Spleen (tissue), 11 donors: Measurements from ENCODE around the gene PRRX2. TPM values are rescaled to one million over a fixed set of nuclear protein-coding genes. Genes with fewer than 3 reads are reported as not detected.

Source experiments
- DNase-seq: peaks from one replicate; pipeline ENCODE4 v3.0.0-alpha.2; 2020
- H3K27ac ChIP-seq, 8 donors: fragments of 200-600 bp; sonication (generic) in 7 of 8; 1 replicate in 4 of 8; 2 replicates in 4 of 8; pipeline versions ENCODE4 v1.5.0 to v1.8.0; 2016 to 2021; ENCODE audit warnings: inconsistent platforms in 4 of 8, mild to moderate bottlenecking in 4 of 8, moderate library complexity in 1 of 8
- H3K27me3 ChIP-seq, 7 donors: fragments of 200-600 bp; sonication (generic) in 6 of 7; replicated peaks in 1 of 7; 1 replicate in 4 of 7; 2 replicates in 3 of 7; pipeline versions ENCODE4 v1.5.0 to v1.8.0; 2016 to 2021; ENCODE audit warnings: inconsistent platforms in 3 of 7, mild to moderate bottlenecking in 1 of 7
- H3K36me3 ChIP-seq, 6 donors: fragments of 200-600 bp; sonication (generic) in 5 of 6; 1 replicate in 4 of 6; 2 replicates in 2 of 6; pipeline versions ENCODE4 v1.5.0 to v1.8.0; 2016 to 2021; ENCODE audit warnings: inconsistent platforms in 2 of 6
- H3K4me1 ChIP-seq, 6 donors: fragments of 200-600 bp; sonication (generic) in 5 of 6; 1 replicate in 3 of 6; 2 replicates in 3 of 6; pipeline versions ENCODE4 v1.5.0 to v1.8.0; 2016 to 2021; ENCODE audit warnings: inconsistent platforms in 3 of 6
- H3K4me3 ChIP-seq, 8 donors: fragments of 200-600 bp; sonication (generic) in 7 of 8; 1 replicate in 4 of 8; 2 replicates in 4 of 8; pipeline versions ENCODE4 v1.5.0 to v1.8.0; 2016 to 2021; ENCODE audit warnings: inconsistent platforms in 4 of 8, mild to moderate bottlenecking in 4 of 8, moderate library complexity in 2 of 8
- H3K9me3 ChIP-seq, 8 donors: fragments of 200-600 bp; sonication (generic) in 7 of 8; 1 replicate in 4 of 8; 2 replicates in 4 of 8; pipeline versions ENCODE4 v1.5.0 to v1.8.0; 2016 to 2021; ENCODE audit warnings: inconsistent platforms in 4 of 8
- POLR2A ChIP-seq, 3 donors: fragments of 450-650 bp; IDR thresholded peaks; one replicate each; pipeline ENCODE4 v1.5.1; 2017; ENCODE audit warnings: antibody characterized with exemption in 3 of 3, mild to moderate bottlenecking in 1 of 3
- POLR2AphosphoS5 ChIP-seq, 3 donors: sonication (generic); formaldehyde crosslinking; IDR thresholded peaks; one replicate each; pipeline ENCODE4 v1.5.1; 2017; ENCODE audit warnings: antibody characterized with exemption in 3 of 3
- WGBS, 5 donors: extraction: QIAGEN DNeasy Blood & Tissue Kit in 3 of 5; methylation state at CpG; one replicate each; pipeline versions ENCODE4 v1.1.5 to v1.1.7; 2013 to 2018; 5-methylcytosine and 5-hydroxymethylcytosine counted together
- intact Hi-C: fragments of 100-400 bp; cut with DNase I; formaldehyde crosslinking; loops from one replicate; pipeline ENCODE4 v1.15.0; 2023; ENCODE audit warnings: low total_unique reads
- polyA plus RNA-seq, 3 donors: library from polyadenylated mRNA; stranded (reverse); fragments of 200-250 nt; gene quantifications; one replicate each; pipeline ENCODE4 v1.2.1, GENCODE V29; 2013
- total RNA-seq, 7 donors: library from RNA; depleted of rRNA in 3 of 7; stranded (reverse); fragments of >200 nt in 3 of 7; fragmentation: NEBNext Ultra II Directional in 4 of 7; extraction: Animal tissue kit (Norgen Biotek cat#: 25700) in 4 of 7; gene quantifications; one replicate each; pipeline versions ENCODE4 v1.1.0 to v1.2.1, GENCODE V29; 2016 to 2021
- TF ChIP-seq, protein P1 (sequence below), 11 experiments: fragments of 200-600 bp in 7 of 11; fragments of 450-650 bp in 4 of 11; sonication (generic) in 4 of 11; IDR thresholded peaks in 8 of 11; conservative IDR thresholded peaks in 3 of 11; 1 replicate in 7 of 11; 2 replicates in 4 of 11; pipeline versions ENCODE4 v1.4.0 to v1.8.0; 2016 to 2021; ENCODE audit warnings: antibody characterized with exemption in 11 of 11, inconsistent platforms in 4 of 11, mild to moderate bottlenecking in 1 of 11
- donor health status: healthy with polysubstance abuse.
- donor health status: DM: no; HTN: no; CAD: no; lungs with moderate emphysema.
- donor health status: DM: no; HTN: no; CAD: no.
- donor health status: Bipolar disorder and iron deficiency.
- donor health status: healthy.
- donor health status: DM: no; HTN: no; CAD: no.
- donor health status: DM: yes; HTN: yes; CAD: no.

The PRRX2 gene
- total and polyA plus RNA-seq, 10 donors: 0.32 to 1.5 (median 0.54) TPM; not detected in 5

DNA sequence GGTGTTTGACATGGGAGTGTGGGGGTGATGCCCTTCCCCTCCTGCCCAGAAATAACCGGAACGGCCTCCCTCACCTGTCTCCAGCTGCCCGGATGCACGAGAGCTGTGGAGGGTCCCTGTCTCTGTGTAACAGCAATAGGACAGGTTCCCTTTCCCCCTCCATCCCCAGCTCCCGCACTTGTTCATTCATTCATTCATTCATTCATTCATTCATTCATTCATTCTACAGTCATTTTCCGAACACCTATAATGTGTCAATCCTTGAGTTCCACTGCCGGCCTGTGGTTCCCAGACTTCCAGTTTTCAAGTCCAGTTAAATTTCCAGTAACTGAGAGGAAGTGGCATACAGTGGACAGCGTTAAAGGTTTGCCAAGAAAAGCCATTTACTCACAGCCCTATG, 7.3 kb downstream of the PRRX2 start:
- H3K4me1 ChIP-seq: no peaks in the 10 kb centered on the region
- H3K36me3 ChIP-seq: no peaks in the 10 kb centered on the region
- DNase-seq: no peak
- intact Hi-C loops: no loop called here
- 79 to 88% (median 84%) methylated on average over 7 to 8 of the region's 8 CpGs for WGBS, 5 donors
- H3K4me3 ChIP-seq: no peak overlapping the region
- no peak overlapping the region for H3K27ac ChIP-seq
- no peaks in the 10 kb centered on the region for H3K9me3 ChIP-seq
- TF ChIP-seq POLR2A (IDR thresholded peaks at IDR 0.05): no peak
- TF ChIP-seq POLR2AphosphoS5 (IDR thresholded peaks at IDR 0.05): no peak
- TF ChIP-seq, protein P1, sequence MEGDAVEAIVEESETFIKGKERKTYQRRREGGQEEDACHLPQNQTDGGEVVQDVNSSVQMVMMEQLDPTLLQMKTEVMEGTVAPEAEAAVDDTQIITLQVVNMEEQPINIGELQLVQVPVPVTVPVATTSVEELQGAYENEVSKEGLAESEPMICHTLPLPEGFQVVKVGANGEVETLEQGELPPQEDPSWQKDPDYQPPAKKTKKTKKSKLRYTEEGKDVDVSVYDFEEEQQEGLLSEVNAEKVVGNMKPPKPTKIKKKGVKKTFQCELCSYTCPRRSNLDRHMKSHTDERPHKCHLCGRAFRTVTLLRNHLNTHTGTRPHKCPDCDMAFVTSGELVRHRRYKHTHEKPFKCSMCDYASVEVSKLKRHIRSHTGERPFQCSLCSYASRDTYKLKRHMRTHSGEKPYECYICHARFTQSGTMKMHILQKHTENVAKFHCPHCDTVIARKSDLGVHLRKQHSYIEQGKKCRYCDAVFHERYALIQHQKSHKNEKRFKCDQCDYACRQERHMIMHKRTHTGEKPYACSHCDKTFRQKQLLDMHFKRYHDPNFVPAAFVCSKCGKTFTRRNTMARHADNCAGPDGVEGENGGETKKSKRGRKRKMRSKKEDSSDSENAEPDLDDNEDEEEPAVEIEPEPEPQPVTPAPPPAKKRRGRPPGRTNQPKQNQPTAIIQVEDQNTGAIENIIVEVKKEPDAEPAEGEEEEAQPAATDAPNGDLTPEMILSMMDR (IDR thresholded peaks at IDR 0.05 in 8 of 11, conservative IDR thresholded peaks at IDR 0.05 in 3 of 11): no peak
- peaks cover 0 to 60% (median 12%) of the 10 kb centered on the region in 7 donors for H3K27me3 ChIP-seq

DNA sequence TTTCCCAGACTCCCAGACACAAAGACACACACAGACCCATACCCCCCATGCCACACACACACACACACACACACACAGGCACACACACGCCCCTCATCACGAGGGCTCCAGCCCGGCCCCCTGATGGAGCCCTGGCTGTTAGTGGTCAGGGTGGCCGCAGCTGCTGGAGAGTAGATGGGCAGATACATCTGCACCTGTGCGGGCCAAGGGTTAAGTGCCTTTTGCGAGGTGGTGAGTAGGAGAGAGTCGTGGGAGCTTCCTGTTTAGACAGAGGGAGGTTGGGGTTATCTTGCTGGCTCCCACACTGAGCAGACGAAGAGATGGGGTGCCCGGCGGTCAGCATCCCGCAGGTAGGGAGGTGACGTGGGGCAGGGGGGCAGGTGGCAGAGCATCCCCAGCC, 8.2 kb downstream of the PRRX2 start:
- WGBS, 5 donors: 61 to 70% (median 66%) methylated on average over 12 of the region's 12 CpGs
- DNase-seq: no peak

DNA sequence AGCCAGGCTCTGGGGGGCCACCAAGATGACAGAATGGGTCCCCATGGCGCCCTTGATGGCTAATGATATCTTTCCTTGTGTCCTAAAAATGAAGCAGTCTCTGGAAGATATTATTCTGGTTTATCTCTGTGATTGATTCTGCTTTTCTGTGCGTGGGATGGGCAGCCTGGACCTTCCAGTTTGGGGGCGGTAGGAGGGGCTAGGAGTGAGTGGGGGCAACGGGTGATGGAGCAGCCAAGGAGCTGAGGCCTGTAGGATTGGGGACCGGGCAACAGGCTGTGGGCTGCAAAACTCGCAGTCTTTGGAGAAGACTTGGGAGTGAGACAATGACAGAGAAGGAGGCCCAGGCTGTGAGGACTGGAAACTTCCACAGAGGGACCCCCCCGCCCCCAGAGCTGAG, 8.8 kb downstream of the PRRX2 start:
- WGBS, 5 donors: 67 to 86% (median 81%) methylated on average over 7 of the region's 7 CpGs
- intact Hi-C loops: no loop called here

More for the DNA sequence above, 8.2 kb downstream of the PRRX2 start:
- no peaks in the 10 kb centered on the region for H3K36me3 ChIP-seq
- intact Hi-C loops: no loop called here
- H3K27me3 ChIP-seq: peaks cover 0 to 60% (median 7%) of the 10 kb centered on the region in 7 donors
- TF ChIP-seq, protein P1 (IDR thresholded peaks at IDR 0.05 in 8 of 11, conservative IDR thresholded peaks at IDR 0.05 in 3 of 11): no peak
- no peak for TF ChIP-seq POLR2AphosphoS5 (IDR thresholded peaks at IDR 0.05)
- no peak for TF ChIP-seq POLR2A (IDR thresholded peaks at IDR 0.05)
- no peak overlapping the region for H3K27ac ChIP-seq
- no peaks in the 10 kb centered on the region for H3K4me1 ChIP-seq
- H3K9me3 ChIP-seq: no peaks in the 10 kb centered on the region
- no peak overlapping the region for H3K4me3 ChIP-seq

DNA sequence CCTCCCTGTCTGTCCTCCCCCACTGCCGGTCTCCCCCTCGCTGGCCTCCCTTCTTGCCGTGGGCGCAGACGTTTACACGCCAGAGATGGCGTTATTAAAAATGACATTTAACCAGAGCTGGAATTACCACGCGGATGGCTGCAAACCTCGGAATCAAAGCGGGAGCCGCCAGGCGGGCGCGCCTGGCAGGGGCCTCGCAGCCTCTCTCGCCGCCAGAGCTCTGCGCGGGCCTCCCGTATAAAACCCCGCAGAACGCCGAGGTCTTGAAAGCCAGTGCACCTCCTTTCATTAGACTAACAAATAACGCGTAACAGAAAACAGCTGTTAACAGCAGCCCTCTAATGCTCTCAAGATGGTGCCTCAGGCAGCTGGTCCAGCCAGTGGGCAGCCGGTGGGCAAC, 10.2 kb downstream of the PRRX2 start:
- no peaks in the 10 kb centered on the region for H3K9me3 ChIP-seq
- H3K36me3 ChIP-seq: no peaks in the 10 kb centered on the region
- no peaks in the 10 kb centered on the region for H3K4me1 ChIP-seq
- H3K4me3 ChIP-seq: no peak overlapping the region
- peaks cover 0 to 69% (median 12%) of the 10 kb centered on the region in 7 donors for H3K27me3 ChIP-seq
- no peak overlapping the region for H3K27ac ChIP-seq
- intact Hi-C loops: no loop called here
- TF ChIP-seq, protein P1 (IDR thresholded peaks at IDR 0.05 in 8 of 11, conservative IDR thresholded peaks at IDR 0.05 in 3 of 11): no peak
- TF ChIP-seq POLR2A (IDR thresholded peaks at IDR 0.05) (no peak), POLR2AphosphoS5 (IDR thresholded peaks at IDR 0.05) (no peak)
- WGBS, 5 donors: 71 to 86% (median 75%) methylated on average over 26 to 27 of the region's 27 CpGs
- no peak for DNase-seq

More for the DNA sequence above, 8.8 kb downstream of the PRRX2 start:
- Histone ChIP-seq H3K27ac (no peak overlapping the region), H3K4me3 (no peak overlapping the region), H3K27me3 (peaks cover 0 to 60% (median 11%) of the 10 kb centered on the region in 7 donors), H3K4me1 (no peaks in the 10 kb centered on the region), H3K9me3 (no peaks in the 10 kb centered on the region), H3K36me3 (no peaks in the 10 kb centered on the region)
- TF ChIP-seq, protein P1 (IDR thresholded peaks at IDR 0.05 in 8 of 11, conservative IDR thresholded peaks at IDR 0.05 in 3 of 11): no peak
- TF ChIP-seq POLR2A (IDR thresholded peaks at IDR 0.05) (no peak), POLR2AphosphoS5 (IDR thresholded peaks at IDR 0.05) (no peak)
- DNase-seq: no peak
